ENCODE measurements around the gene ECI1. TPM values are rescaled to one million over a fixed set of nuclear protein-coding genes. Genes with fewer than 3 reads are reported as not detected.
A peak's percentile ranks its signal among the peaks of the same experiment; 100 is the strongest.

The ECI1 gene
- total RNA-seq, 2 donors from 2014 or later = 75.8 to 94.7 TPM

DNA sequence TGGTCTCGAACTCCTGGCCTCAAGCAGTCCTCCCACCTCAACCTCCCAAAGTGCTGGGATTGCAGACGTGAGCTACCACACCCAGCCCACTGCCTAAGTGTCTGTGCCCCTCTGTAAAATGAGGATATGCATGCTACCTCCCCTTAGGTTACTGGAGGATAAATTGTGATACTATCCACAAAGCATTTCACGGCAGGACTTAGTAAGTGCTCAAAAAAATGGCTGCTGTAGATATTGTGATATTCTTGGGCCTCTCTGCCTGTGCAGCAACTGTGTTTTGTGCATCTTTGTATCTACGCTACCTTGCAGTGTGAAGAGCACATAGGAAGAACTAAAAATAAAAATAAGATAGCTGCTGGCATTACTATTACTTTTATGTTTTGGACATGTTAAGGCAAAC, 53.1 kb downstream of the ECI1 start:
- Histone ChIP-seq H3K9me3 (ENCODE audit: control insufficient read depth, low read length) (no peaks in the 10 kb centered on the region), H3K27me3 (ENCODE audit: control insufficient read depth, insufficient read depth, low read length, poor library complexity, severe bottlenecking) (peaks cover 48% of the 10 kb centered on the region), H3K9ac (ENCODE audit: extremely low read depth, low read length, poor library complexity, severe bottlenecking) (no peak overlapping the region), H3K4me3 (ENCODE audit: low read length) (no peak overlapping the region), H3K36me3 (ENCODE audit: control insufficient read depth, insufficient read depth, low read length) (no peaks in the 10 kb centered on the region), H3K4me1 (ENCODE audit: control insufficient read depth, insufficient read depth, low read length) (peaks cover 7% of the 10 kb centered on the region), H3K27ac (ENCODE audit: low read depth, low read length) (no peak overlapping the region)
- TF ChIP-seq, protein P1, sequence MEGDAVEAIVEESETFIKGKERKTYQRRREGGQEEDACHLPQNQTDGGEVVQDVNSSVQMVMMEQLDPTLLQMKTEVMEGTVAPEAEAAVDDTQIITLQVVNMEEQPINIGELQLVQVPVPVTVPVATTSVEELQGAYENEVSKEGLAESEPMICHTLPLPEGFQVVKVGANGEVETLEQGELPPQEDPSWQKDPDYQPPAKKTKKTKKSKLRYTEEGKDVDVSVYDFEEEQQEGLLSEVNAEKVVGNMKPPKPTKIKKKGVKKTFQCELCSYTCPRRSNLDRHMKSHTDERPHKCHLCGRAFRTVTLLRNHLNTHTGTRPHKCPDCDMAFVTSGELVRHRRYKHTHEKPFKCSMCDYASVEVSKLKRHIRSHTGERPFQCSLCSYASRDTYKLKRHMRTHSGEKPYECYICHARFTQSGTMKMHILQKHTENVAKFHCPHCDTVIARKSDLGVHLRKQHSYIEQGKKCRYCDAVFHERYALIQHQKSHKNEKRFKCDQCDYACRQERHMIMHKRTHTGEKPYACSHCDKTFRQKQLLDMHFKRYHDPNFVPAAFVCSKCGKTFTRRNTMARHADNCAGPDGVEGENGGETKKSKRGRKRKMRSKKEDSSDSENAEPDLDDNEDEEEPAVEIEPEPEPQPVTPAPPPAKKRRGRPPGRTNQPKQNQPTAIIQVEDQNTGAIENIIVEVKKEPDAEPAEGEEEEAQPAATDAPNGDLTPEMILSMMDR (conservative IDR thresholded peaks at IDR 0.05) = no peak
- no peak overlapping the region for H3K27ac Mint-ChIP-seq
- no peaks in the 10 kb centered on the region for H3K36me3 Mint-ChIP-seq (ENCODE audit: low read depth)
- no peak for DNase-seq
- no peaks in the 10 kb centered on the region for H3K4me1 Mint-ChIP-seq
- peak overlapping the region; percentile 52 for H3K4me3 Mint-ChIP-seq
- 79% methylated on average over 4 of the region's 4 CpGs; no CpG with 5 or more reads in 1 of the 2 experiments for WGBS, 2 experiments (ENCODE audit: insufficient coverage in 1 of 2, insufficient read length in 1 of 2)
- peaks cover 64% of the 10 kb centered on the region for H3K27me3 Mint-ChIP-seq (ENCODE audit: insufficient read depth)
- H3K9me3 Mint-ChIP-seq = peaks cover under 1% of the 10 kb centered on the region

DNA sequence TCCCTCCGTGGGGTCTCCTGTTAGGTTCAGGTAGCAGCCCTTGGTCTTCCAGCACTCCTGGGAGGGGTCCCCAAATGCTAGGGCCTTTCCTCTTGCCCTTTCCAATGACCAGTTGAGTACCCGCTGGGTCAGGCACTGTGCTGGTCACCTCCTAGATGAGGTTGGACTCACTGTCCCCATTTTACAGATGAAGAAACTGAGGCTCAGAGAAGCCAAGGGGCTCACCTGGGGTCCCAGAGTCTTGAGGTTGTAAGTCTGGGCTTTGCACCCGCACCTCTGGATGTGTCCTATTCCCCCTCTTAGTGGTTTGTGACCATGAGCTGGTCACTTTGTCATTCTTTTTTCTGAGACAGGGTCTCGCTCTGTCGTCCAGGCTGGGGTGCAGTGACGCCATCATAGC, 53.6 kb downstream of the ECI1 start:
- no peak for DNase-seq
- Histone ChIP-seq H3K4me3 (ENCODE audit: low read length) (no peak overlapping the region), H3K9me3 (ENCODE audit: control insufficient read depth, low read length) (no peaks in the 10 kb centered on the region), H3K4me1 (ENCODE audit: control insufficient read depth, insufficient read depth, low read length) (peaks cover 7% of the 10 kb centered on the region), H3K27me3 (ENCODE audit: control insufficient read depth, insufficient read depth, low read length, poor library complexity, severe bottlenecking) (peaks cover 48% of the 10 kb centered on the region), H3K36me3 (ENCODE audit: control insufficient read depth, insufficient read depth, low read length) (no peaks in the 10 kb centered on the region), H3K27ac (ENCODE audit: low read depth, low read length) (no peak overlapping the region), H3K9ac (ENCODE audit: extremely low read depth, low read length, poor library complexity, severe bottlenecking) (no peak overlapping the region)
- H3K27me3 Mint-ChIP-seq (ENCODE audit: insufficient read depth) = peaks cover 63% of the 10 kb centered on the region
- no peaks in the 10 kb centered on the region for H3K36me3 Mint-ChIP-seq (ENCODE audit: low read depth)
- H3K9me3 Mint-ChIP-seq = no peaks in the 10 kb centered on the region
- WGBS, 2 experiments (ENCODE audit: insufficient coverage in 1 of 2, insufficient read length in 1 of 2) = 78 to 85% methylated on average over 6 of the region's 6 CpGs
- H3K4me1 Mint-ChIP-seq = no peaks in the 10 kb centered on the region
- TF ChIP-seq, protein P1 (conservative IDR thresholded peaks at IDR 0.05) = no peak
- H3K27ac Mint-ChIP-seq = no peak overlapping the region
- peak overlapping the region; percentile 52 for H3K4me3 Mint-ChIP-seq

DNA sequence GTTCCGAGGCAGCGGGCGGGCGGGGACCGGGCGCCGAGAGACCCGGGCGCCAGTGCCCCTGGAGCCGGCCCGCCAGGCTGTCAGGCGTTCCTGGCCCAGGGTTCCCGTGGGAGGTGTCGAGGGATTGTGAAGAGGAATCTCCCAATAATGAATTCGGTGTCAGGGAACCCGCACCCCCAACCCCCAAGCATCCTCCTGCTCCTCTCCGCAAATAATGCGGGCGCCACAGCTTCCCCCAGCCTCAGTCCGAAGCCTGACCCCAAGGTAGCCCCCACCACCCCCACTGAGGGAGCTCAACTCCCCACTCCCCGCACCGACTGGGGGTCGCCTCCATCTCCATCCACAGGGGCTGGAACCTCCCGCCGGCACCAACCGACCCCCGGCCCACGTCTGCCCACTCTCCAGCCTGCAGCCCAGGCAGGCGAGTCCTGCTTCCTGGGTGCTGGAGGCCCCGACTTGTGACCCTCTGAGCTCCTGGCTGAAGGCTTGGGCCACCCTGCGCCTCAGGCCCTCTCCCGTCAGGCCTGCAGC, 54.3 kb downstream of the ECI1 start:
- Histone ChIP-seq H3K36me3 (ENCODE audit: control insufficient read depth, insufficient read depth, low read length) (no peaks in the 10 kb centered on the region), H3K4me3 (ENCODE audit: low read length) (no peak overlapping the region), H3K27me3 (ENCODE audit: control insufficient read depth, insufficient read depth, low read length, poor library complexity, severe bottlenecking) (peaks cover 48% of the 10 kb centered on the region), H3K4me1 (ENCODE audit: control insufficient read depth, insufficient read depth, low read length) (peaks cover 7% of the 10 kb centered on the region), H3K9ac (ENCODE audit: extremely low read depth, low read length, poor library complexity, severe bottlenecking) (no peak overlapping the region), H3K27ac (ENCODE audit: low read depth, low read length) (no peak overlapping the region), H3K9me3 (ENCODE audit: control insufficient read depth, low read length) (no peaks in the 10 kb centered on the region)
- Mint-ChIP-seq H3K36me3 (ENCODE audit: low read depth) (no peaks in the 10 kb centered on the region), H3K27me3 (ENCODE audit: insufficient read depth) (peaks cover 57% of the 10 kb centered on the region), H3K9me3 (no peaks in the 10 kb centered on the region), H3K4me3 (peak overlapping the region; percentile 52), H3K4me1 (no peaks in the 10 kb centered on the region), H3K27ac (no peak overlapping the region)
- no peak for DNase-seq
- TF ChIP-seq, protein P1 (conservative IDR thresholded peaks at IDR 0.05) = no peak
- 40 to 47% methylated on average over 16 to 32 of the region's 32 CpGs for WGBS, 2 experiments (ENCODE audit: insufficient coverage in 1 of 2, insufficient read length in 1 of 2)

All from endodermal cell (in vitro differentiated cells).